A673 (cell line): Measurements from ENCODE around the gene DIS3L. TPM values are rescaled to one million over a fixed set of nuclear protein-coding genes. Genes with fewer than 3 reads are reported as not detected.

Experiments used
- BruUV-seq: library from RNA; stranded (reverse); fragments of 400-500 nt; replicated peaks from 2 replicates; lab custom pipeline; 2021; lab: Mats Ljungman, UMichigan
- CTCF ChIA-PET: fragments of 300-600 bp; sonication (Branson Sonifier 250); formaldehyde crosslinking; loops from one replicate; lab custom pipeline; 2022; ENCODE audit warnings: antibody characterized with exemption; lab: Charles Lee
- POLR2A ChIA-PET: fragments of 300-600 bp; sonication (Branson Sonifier 250); formaldehyde crosslinking; loops from one replicate; lab custom pipeline; 2022; ENCODE audit warnings: antibody characterized with exemption; ENCODE audit not compliant: low non-redundant PET; lab: Charles Lee
- DNase-seq: peaks from one replicate; pipeline ENCODE4 v3.0.0-alpha.2; 2015; ENCODE audit warnings: low spot score
- H3K27ac ChIP-seq: fragments of 200-600 bp; sonication (generic); 2 replicates; pipeline ENCODE4 v1.5.1; 2016; ENCODE audit warnings: mixed run types, low read depth, mild to moderate bottlenecking, mixed read lengths, antibody characterized with exemption, low read length; ENCODE audit not compliant: poor library complexity, severe bottlenecking
- H3K27me3 ChIP-seq: fragments of 200-600 bp; sonication (generic); replicated peaks from 2 replicates; pipeline ENCODE4 v1.6.1; 2017; ENCODE audit warnings: mixed run types, low read depth, mild to moderate bottlenecking, mixed read lengths, antibody characterized with exemption, low read length; ENCODE audit not compliant: insufficient read depth, poor library complexity
- H3K36me3 ChIP-seq: fragments of 200-600 bp; sonication (generic); 2 replicates; pipeline ENCODE4 v1.6.1; 2016; ENCODE audit warnings: mixed run types, mild to moderate bottlenecking, mixed read lengths, antibody characterized with exemption, low read length; ENCODE audit not compliant: insufficient read depth, poor library complexity, severe bottlenecking
- H3K4me1 ChIP-seq: fragments of 200-600 bp; sonication (generic); 2 replicates; pipeline ENCODE4 v1.6.1; 2017; ENCODE audit warnings: mixed run types, mild to moderate bottlenecking, mixed read lengths, antibody characterized with exemption, low read length; ENCODE audit not compliant: insufficient read depth, poor library complexity, severe bottlenecking
- H3K4me3 ChIP-seq: fragments of 200-600 bp; sonication (generic); 2 replicates; pipeline ENCODE4 v1.5.1; 2016; ENCODE audit warnings: low read depth, mixed run types, mild to moderate bottlenecking, mixed read lengths, low read length; ENCODE audit not compliant: poor library complexity, severe bottlenecking
- H3K9me3 ChIP-seq: fragments of 200-600 bp; sonication (generic); 2 replicates; pipeline ENCODE4 v1.6.1; 2016; ENCODE audit warnings: mixed run types, low read depth, mild to moderate bottlenecking, mixed read lengths, antibody characterized with exemption, low read length; ENCODE audit not compliant: poor library complexity, severe bottlenecking
- EZH2 ChIP-seq: fragments of 200-600 bp; sonication (generic); IDR thresholded peaks from 2 replicates; pipeline ENCODE4 v1.6.1; 2017; ENCODE audit warnings: borderline replicate concordance, low read depth, mild to moderate bottlenecking, mixed read lengths, antibody characterized with exemption, low read length; ENCODE audit not compliant: poor library complexity, severe bottlenecking
- intact Hi-C: fragments of 100-400 bp; cut with micrococcal nuclease; formaldehyde crosslinking; loops from one replicate; pipeline ENCODE4 v1.10.0; 2022; ENCODE audit not compliant: unreplicated experiment
- total RNA-seq: library from RNA; stranded (reverse); gene quantifications from 2 replicates; pipeline ENCODE4 v1.2.3, GENCODE V29; 2021
- TF ChIP-seq, protein P1 (sequence below): fragments of 300-800, 200-600 bp; sonication (generic); conservative IDR thresholded peaks from 2 replicates; pipeline ENCODE4 v1.5.1; 2017; ENCODE audit warnings: low read depth, mild to moderate bottlenecking, antibody characterized with exemption, low read length, moderate library complexity, mixed read lengths

Gene DIS3L
- total RNA-seq, 1 experiment from 2014 or later = 10.7 TPM

GRCh38 chr15:66249605-66250174, 43.7 kb upstream of the DIS3L start:
- POLR2A ChIA-PET = no interaction called here
- Histone ChIP-seq H3K27ac (no peak overlapping the region), H3K27me3 (peaks cover 77% of the 10 kb centered on the region), H3K9me3 (no peaks in the 10 kb centered on the region), H3K36me3 (no peaks in the 10 kb centered on the region), H3K4me1 (peaks cover 5% of the 10 kb centered on the region), H3K4me3 (no peak overlapping the region)
- CTCF ChIA-PET = no interaction called here
- DNase-seq = no peak
- intact Hi-C loops = loop anchor here (5.0 kb wide), 1 partner anchor 248 kb away; the partner anchor contains the start of gene SNAPC5
- TF ChIP-seq EZH2 = no peak
- TF ChIP-seq, protein P1, sequence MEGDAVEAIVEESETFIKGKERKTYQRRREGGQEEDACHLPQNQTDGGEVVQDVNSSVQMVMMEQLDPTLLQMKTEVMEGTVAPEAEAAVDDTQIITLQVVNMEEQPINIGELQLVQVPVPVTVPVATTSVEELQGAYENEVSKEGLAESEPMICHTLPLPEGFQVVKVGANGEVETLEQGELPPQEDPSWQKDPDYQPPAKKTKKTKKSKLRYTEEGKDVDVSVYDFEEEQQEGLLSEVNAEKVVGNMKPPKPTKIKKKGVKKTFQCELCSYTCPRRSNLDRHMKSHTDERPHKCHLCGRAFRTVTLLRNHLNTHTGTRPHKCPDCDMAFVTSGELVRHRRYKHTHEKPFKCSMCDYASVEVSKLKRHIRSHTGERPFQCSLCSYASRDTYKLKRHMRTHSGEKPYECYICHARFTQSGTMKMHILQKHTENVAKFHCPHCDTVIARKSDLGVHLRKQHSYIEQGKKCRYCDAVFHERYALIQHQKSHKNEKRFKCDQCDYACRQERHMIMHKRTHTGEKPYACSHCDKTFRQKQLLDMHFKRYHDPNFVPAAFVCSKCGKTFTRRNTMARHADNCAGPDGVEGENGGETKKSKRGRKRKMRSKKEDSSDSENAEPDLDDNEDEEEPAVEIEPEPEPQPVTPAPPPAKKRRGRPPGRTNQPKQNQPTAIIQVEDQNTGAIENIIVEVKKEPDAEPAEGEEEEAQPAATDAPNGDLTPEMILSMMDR = no peak
- no TSS peak for BruUV-seq

DNA sequence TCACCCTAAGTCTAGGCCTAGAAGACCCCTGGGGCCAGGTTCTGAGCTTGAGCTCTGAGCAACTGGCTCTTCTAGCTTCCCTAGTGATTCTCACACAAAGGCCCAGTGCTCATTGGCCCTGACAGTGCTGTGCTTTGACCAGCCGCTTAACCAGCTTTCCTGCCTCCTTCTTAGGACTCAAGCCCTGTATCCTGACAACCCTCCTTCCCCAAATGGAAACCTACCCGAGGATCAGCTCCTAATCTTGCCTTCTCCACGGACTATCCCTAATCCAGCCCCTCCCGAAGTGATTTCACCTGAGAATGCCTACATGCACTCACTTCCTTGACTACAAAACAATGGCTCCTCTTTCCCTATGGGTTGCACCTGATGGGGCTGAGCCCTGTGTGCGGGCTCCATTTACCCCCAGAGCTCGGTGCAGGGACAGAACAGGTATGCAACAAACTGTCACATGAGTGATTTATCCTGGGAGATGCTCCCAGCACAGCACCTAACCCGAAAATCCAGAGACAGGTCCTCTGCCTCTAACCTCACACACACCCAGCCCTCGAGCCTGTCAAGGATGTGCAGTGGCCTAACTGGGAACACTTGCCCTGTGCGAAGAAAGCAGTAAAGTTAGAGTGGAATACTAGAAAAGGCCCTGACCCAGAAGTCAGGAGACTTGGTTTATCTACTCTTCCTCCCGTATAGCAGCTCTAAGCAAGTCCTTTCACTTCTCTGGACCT, 42.1 kb upstream of the DIS3L start:
- CTCF ChIA-PET = no interaction called here
- TF ChIP-seq, protein P1 = no peak
- TF ChIP-seq EZH2 = peak; percentile 55
- H3K27me3 ChIP-seq = peaks cover 83% of the 10 kb centered on the region
- no peak overlapping the region for H3K27ac ChIP-seq
- intact Hi-C loops = loop anchor here (5.0 kb wide), 1 partner anchor 246 kb away; the partner anchor contains the start of gene SNAPC5
- no peaks in the 10 kb centered on the region for H3K9me3 ChIP-seq
- no peak for DNase-seq
- POLR2A ChIA-PET = no interaction called here
- H3K36me3 ChIP-seq = no peaks in the 10 kb centered on the region
- no peak overlapping the region for H3K4me3 ChIP-seq
- no TSS peak for BruUV-seq
- peaks cover 5% of the 10 kb centered on the region for H3K4me1 ChIP-seq

DNA sequence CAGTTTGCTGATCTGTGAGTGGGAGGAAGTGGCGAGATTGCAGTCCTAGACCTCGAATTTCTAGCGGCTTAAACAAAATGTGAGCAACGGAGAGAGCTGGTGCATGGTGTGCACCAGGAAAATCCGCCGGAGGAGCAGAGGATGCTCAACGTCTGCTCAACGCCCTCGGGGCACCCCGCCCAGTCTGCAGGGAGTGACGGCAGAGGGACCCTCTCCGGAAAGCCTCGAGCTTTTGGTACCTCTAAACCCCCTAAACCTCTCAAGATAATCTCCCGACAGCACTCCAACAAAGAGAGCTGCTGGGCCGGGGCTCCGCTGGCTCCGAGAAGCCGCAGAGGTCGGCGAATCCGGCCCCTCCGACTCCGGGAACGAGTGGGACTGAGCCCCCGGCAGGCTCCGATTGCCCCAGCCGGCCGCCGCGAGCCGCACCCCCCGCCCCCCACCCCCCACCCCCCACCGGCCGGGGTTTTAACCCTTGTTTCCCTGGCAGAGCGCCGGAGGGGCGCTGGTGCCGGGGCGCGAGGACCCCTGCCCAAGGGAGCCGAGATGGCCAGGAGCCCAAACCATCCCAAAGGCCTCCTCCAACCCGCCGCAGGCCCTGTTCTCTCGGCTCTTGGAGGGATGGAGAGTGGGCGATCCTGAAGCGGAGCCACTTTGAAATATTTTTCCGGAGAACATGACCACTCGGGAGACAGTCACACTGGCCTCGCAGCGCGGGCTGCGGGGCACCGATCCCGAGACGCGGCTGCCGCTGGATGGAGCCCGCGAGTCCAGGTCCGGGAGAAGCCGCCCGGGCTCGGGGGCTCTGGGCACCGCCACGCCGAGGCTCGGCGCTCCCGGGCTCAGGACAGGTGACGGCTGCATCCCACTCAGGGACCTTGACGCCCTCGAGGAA, 41.3 kb upstream of the DIS3L start:
- H3K27ac ChIP-seq = no peak overlapping the region
- ChIA-PET CTCF (interaction anchor here (0.5 to 0.6 kb wide), 2 partner anchors 17 to 44 kb away, joined by 3 read pairs; no protein-coding TSS in a partner anchor), POLR2A (interaction anchor here (0.7 kb wide), 2 partner anchors 383 to 1267 kb away, joined by 3 to 4 read pairs; no protein-coding TSS in a partner anchor)
- peak overlapping the region; percentile 44 for H3K4me3 ChIP-seq
- TF ChIP-seq EZH2 = no peak
- TF ChIP-seq, protein P1 = peak; percentile 85
- no peaks in the 10 kb centered on the region for H3K9me3 ChIP-seq
- H3K36me3 ChIP-seq = no peaks in the 10 kb centered on the region
- intact Hi-C loops = loop anchor here (5.0 kb wide), 1 partner anchor 245 kb away; the partner anchor contains the start of gene SNAPC5
- BruUV-seq = no TSS peak
- DNase-seq = peak; percentile 67
- peaks cover 90% of the 10 kb centered on the region for H3K27me3 ChIP-seq
- H3K4me1 ChIP-seq = peaks cover 5% of the 10 kb centered on the region
